Activated CD4-positive, alpha-beta T cell treated with anti-CD3 and anti-CD28 coated beads, Interleukin-10, Interleukin-2, amounts not matched to agents 100 ng/mL and 50 ng/mL, durations not matched to agents 16 hours and 8 hours (primary cell): ENCODE data around the gene AAK1.
"Not testable (repeated sequence)": the region's sequence is repeated elsewhere in the genome, so short reads cannot be mapped to it uniquely, and the experiment has no call there.

Experiments used
- DNase-seq: peaks from one replicate; pipeline ENCODE4 v3.0.0-alpha.2; 2020

AAK1 gene

DNA sequence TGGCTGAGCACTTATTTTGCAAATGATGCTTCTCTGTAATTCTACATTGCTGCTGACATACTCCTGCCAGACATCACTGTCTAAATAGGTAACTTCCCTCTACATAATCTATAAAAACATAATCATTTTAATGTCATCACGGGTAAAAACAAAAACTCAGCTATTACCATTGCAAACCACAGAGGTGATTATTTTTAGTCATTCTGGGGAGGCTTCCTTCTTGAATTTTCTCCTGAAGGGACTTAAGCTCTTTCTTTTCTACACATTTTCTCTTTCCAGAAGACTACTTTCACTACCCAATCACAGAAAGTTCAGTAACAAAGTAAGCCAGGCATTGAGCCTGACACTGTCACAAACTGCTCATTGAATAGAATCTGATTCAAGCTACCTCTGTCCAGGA is 165.9 kb downstream of the AAK1 start:
- DNase-seq = peak; percentile 37

DNA sequence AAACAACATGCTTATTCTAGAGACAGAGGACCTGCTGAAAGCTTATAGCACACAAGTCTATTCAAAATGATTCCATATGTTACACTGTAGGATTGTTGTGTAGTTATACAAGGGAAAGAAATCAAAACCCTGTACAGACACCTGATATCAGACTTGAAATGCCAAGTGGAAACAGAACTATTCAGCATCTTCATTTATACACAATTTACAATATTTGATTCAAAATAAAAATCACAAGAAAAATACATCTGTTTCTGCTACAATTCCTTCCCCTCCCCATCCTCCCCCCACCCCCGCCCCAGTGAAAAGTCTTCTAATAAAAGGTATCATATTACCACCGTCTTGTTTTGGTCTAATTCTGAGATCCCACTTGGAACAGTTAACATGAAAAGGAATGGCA is 168.9 kb downstream of the AAK1 start:
- no peak for DNase-seq

DNA sequence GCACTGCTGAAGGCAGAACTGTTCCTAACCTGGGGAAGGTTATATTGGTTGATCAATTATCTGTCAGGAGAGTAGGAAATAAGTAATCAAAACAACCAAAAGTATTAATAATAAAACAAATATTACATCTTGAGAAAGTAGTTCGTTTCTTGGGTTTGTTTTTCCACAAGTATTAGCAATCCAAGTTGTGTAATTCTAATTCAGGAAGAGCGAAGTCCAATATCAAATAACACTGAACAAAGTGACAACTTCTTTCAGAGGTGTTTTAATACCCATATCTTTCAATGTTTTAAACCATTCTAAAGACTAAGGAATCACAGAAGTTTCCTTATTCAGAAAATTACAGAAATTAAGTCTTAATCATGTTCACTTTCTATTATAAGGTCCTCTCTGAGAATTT is 171.7 kb downstream of the AAK1 start:
- DNase-seq = no peak

DNA sequence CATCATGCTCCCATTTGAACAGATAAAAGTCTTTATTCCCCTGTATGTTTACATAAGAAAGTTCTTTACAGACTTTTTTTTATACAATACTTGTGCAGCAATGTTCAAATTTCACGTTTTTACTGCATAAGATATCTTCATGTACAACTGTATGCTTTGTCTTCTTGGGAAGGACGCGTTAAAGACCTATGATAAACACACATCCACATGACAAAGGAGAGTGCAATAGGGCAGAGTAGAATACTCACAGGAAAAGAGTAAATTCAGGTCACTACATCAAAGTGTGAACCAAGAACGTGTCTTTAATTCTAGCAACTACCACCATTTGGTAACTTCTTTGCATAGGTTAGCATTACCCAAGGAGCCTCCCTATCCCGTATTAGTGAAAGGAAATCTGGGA is 172.6 kb downstream of the AAK1 start:
- no peak for DNase-seq

DNA sequence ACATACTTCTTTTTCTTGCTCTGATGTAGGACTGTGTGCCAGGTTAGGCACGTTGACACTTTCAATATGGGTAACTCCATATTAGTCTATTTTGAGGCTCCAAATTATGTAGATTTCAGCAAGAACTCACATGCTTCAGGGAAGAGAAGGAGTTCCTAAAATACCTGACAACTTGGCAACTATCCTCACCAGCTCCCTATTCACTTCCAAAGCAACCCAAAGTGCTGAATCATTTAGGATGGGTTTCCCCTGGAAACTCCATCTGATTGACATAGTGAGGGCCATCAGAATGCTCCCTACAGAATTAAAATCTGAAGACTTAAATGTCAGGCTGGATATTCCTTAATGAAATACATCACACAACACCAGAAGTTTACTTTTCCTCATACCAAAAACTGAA is 173.8 kb downstream of the AAK1 start:
- no peak for DNase-seq

DNA sequence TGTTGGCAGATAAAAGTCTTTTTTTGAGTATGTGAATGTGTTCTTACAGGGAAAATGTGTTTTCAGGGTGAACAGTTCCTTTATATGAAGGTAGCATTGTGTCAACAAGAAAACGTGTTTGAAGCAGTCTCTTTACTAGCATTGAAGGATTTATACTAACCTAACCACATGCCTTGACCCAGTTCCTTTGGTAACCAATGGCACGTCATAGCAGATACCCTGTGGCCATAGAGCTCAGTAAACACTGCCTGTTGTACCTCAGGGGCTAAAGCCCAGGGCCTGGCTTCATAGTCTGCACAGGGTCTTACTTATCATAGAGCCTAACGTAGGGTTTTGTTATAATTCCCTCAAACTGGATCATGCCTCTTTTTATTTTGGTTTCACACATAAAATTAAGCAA is 174.2 kb downstream of the AAK1 start:
- DNase-seq = no peak

DNA sequence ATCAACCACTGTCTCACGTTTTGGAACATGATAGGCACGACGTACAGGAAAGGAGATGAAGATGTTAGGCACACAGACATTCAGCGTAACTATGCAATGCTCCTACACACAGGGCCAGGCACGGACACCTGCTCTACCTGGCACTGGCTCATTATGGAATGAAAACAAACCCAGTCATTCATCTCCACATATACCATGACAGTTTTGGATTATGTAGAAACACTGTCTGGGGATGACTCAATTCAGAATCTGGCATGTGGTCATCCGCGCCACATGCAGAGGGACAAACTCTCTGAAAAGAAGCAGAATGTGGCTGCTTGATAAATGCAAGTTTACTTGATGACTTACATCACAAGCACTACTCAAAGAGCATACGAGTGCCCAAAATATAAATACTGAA is 176.8 kb downstream of the AAK1 start:
- DNase-seq = peak; percentile 39

DNA sequence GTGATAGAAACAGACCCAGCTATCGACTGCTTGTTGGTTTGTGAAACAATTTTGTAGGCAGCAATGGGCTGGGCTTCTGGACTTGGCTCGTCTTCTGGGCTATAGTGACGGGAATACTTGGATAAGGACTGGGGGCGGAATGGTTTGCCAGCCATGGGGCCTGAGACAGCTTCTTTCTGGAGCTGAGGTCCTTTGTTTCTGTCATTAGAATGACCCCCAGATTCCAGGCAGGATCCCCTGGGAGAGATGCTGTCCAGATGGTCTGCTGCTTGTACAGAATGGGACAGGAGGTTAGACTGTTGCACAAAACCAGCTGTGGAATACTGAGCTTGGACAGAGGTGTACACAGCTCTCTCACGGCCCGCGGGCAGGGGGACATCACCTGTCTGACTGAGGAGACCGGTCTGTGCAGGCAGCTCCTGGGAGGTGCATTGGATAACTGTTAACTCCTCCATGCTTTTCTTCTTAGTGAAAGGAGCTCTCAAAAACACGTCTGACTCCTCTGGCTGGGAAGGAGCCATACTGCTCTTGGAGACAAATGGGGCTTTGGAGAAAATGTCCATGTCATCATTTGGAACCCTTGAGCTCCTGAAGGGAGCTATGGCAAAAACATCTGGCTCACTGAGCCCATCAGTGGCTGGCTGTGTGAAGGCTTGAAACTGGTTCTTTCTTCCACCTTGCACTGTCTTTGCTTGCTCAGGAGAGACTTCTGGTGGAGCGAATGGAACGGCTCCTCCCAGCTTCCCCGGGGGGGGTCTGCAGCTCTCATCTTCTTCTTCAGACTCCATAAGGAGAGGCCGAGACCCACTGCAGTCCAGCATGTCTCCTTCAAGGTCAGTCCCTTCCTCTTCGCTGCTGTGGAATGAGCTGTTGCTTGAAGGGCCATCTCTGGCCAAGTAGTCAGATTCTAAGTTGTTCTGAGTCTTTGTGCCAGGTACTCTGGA is 177.8 kb downstream of the AAK1 start:
- no peak for DNase-seq

DNA sequence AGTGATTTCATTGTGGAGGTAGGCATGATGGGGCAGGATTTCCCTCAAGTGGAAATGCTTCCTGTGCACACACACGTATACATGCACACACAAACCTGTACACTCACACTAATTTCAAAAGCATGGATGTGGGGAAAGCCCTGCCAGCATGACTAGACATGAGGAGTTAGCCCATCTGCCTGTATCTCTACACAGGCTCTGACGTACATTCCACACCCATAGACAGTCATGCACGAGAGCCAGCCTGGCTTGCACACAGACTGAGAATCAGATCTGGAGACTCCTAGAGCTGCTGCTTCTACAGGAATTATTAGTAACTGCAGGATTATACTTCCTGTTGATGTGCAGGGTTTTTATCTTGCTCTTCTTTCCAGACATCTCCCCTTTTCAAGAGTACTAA is 179.0 kb downstream of the AAK1 start:
- DNase-seq = no peak

DNA sequence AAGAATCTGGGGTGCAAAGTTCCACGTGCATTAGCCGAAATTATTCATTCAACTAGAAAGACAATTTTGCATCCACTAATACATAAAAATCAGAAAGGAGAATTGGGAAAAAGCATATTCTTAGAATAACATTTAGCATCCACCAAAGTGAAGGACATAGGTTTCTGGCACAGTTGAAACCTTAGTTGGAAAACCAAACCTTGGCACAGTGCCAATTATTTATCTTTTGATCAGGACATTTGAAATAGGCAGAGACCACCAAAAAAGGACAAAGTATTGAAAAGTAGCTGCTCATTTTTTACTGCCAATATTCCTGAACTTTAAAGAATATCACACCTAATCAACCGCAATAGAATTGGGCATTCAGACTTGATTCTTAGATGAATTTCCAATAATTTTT is 180.8 kb downstream of the AAK1 start:
- no peak for DNase-seq

DNA sequence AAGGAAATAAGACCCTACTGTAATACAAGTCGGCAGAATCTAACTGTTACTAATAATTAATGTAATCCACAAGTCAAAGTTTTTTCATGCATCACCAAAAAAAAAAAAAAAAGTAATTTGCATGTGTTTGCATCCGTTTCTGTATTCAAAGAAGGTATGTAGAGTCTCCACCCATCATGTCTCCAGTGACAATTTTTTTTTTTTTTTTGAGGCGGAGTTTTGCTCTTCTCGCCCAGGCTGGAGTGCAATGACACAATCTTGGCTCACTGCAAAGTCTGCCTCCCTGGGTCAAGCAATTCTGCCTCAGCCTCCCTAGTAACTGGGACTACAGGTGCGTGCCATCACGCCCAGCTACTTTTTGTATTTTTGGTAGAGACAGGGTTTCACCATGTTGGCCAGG is 182.1 kb downstream of the AAK1 start:
- no peak for DNase-seq

DNA sequence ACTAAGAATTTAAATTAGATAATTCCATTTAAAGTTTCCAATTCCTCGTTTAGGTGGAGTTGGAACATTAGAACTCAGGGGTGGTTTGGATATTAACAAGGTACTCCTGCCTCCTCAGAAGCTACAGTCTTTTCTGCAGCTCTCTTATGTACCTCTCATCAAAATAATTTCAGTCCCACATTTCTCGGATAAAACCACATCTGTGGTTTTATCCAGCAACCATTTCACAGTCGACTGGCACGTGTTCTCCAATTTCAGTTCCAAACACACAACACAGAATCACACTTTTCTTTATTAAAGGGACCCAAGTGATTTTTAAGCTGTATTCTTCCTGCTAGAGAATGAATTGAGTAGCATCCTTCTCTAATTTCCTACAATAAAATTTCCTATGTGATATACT is 183.6 kb downstream of the AAK1 start:
- no peak for DNase-seq

DNA sequence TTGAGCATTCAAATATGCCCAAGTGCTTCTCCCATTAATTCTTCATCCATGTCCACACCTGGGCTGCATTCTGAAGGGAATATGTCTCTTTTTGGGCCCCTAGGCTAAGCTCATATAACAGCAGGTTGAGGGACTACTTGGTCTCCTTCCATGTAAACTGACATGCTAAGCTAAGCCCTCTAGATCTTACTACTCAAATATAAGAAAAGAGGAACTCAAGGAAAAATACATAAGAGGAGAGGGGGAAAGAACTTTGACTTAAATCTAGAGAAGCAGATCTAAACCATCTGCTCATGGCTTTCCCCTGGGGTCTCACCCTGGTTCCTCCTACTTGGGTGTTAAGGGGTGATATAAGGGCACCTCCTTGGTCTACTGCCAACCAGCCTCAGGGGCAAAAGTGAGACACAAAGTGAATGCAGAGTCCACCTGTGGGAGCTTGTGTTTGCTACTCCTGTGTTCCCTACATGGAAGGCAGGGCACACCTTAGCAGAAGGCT is 186.5 kb downstream of the AAK1 start:
- no peak for DNase-seq

DNA sequence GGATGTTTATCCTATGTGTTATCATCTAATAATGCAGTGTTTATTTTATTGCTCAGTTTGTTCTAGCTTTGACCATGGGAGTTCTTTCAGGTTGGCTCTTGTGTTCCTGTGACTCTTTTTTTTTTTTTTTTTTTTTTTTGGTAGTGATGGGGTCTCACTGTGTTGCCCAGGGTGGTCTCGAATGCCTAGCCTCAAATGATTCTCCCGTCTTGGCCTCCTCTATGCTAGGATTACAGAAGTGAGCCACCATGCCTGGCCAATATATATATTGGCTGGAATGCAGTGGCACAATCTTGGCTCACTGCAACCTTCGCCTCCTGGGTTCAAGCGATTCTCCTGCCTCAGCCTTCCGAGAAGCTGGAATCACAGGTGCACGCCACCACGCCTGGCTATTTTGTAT is 187.4 kb downstream of the AAK1 start:
- DNase-seq = no peak

DNA sequence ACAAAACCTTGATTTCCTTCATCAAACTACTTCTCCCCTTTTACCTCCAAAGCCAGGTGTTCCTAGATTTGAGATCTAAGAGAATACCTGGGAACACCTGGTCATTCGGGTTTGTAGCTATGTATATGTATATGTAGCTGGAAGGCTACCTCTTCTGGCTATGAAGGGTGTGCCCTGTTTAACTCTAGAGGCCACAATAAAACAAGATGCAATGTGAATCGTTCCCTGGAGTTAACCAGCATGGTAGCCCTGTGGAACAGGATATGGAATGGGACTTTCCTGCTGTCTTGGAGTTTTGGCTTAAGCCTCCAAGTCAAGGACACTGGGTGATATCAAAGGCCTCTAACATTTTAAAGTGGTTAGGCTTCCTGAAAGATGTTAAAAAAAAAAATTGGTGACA is 188.6 kb downstream of the AAK1 start:
- DNase-seq = no peak

DNA sequence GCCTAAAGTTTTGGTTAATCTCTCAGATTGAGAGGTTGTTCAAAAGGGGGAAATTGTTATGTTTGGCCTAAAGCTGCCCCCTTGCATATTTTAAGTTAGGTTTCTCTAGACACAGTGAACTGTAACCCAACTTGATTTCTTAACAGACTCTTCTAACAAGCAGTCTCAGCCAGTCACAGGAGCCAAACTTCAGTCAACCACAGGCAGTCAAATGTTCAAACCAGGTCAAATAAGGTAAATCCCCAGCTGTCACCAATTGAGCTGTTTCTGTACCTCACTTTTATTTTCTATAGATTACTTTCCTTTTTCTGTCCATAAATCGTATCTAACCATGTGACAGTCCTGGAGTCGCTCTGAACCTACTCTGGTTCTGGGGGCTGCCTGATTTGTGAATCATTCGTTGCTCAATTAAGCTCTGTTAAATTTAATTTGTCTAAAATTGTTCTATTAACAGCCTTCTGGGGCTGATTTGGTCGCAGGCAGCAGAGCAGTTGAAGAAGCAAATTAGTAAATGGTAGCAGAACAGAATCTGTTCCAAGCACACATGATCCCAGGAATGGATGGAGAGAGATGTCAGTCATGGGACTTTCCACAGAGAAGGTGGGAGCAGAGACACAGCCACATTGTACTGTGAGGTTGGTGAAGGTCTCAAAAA is 189.9 kb downstream of the AAK1 start:
- DNase-seq = peak; percentile 59

DNA sequence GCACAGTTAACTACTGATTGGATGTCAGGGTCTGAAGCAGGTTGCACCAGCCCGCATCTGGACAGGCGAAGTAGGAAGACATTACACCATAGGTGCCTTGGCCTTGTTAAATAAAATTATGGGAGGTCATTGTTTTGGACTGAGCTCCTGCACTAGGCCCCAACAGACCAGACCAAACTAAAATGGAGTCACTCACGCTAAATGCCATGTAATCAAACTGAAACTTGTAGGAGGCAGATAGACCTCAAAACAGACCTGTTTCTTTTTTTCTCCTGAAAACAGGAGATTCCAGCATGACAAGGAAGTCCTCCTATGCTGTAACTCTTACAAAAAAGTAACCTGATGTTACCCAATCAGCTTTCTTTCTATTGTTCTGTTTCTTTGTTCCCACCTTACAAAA is 190.9 kb downstream of the AAK1 start:
- DNase-seq = no peak

DNA sequence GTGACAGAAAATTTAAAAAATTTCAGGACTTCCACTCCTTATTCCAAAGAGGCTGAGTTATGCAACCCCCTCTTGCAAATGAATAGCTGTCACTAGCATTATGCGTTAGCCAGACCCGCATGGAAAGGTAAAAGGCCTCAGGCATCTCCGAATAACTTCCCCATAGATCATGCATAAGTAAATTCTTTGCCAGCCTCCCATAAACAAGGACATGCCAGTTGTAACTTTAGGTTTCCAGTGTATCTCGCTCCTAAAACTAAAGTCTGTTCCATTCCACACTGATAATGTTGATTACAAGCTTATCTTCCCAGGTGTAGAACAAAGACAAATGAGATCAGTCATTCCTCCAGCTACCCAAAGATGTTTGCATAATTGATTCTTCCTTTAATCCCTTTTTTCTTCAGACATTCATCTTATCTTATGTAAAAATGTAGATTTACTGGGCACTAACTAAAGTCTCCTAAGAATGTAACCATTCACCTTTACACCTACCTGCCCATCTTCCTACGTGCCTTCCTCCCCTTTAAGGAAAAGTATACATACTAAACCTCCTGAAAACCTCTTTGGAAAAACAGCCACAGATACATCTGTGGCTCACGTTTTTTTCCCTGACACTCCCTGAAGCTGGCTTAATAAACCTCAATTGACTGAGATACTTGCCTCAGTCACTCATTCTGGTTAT is 192.7 kb downstream of the AAK1 start:
- DNase-seq = no peak

DNA sequence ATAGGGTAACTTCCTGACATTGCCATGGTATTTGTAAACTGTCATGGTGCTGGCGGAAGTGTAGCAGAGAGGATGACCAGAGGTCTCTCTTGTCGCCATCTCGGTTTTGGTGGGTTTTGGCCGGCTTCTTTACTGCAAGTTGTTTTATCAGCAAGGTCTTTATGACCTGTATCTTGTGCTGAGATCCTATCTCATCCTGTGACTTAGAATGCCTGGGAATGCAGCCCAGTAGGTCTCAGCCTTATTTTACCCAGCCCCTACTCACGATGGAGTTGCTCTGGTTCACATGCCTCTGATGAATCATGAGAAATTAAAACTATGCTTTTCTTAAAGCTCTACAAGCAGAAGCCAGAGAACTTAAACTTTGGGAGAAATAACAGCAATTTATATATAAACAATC is 193.6 kb downstream of the AAK1 start:
- no peak for DNase-seq

DNA sequence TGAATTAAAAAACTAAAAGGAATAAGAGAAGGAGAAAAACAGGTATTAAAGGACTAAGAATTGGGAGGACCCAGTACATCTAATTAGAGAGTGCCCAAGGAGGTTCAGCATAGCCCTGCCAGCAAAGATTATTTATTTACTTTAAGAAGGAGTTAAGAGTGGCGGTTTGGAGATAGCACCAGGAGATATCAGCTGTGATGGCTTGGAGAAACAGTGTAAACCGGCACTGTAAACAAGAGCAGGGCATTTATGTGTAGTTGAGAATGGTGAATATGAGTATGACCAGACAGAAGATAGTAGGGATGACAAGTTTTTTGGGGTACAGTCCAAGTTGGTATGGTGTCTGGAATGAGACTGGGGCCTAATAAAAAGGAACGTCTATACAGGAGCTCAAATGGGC is 199.9 kb downstream of the AAK1 start:
- DNase-seq = not testable (repeated sequence)

DNA sequence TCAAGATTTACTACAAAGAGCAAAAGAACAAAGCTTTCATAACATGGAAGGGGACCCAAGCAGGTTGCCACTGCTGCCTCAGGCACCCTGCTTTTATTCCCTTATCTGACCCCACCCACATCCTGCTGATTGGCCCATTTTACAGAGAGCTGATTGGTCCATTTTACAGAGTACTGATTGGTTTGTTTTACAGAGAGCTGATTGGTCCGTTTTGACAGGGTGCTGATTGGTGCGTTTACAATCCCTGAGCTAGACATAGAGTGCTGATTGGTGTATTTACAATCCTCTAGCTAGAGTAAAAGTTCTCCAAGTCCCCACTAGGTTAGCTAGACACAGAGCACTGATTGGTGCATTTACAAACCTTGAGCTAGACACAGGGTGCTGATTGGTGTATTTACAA is 204.0 kb downstream of the AAK1 start:
- DNase-seq = peak; percentile 8

DNA sequence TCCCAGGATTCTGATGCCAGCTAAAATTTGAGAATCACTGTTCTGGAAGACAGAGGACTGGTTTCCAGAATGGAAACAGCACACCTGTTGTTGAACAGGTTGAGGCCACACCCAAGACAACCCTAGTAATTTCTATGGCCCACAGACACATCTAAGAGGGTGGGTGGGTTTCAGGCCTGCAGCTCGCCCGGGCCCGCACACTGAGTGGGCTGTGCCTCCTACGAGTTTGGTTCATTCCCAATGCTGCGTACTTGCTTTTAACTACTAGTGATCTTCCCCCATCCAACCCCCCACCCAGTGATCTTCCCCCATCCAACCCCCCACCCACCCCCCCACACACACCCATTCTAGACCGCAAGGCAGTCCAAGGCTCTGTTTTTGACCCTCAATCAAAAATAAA is 205.0 kb downstream of the AAK1 start:
- no peak for DNase-seq

DNA sequence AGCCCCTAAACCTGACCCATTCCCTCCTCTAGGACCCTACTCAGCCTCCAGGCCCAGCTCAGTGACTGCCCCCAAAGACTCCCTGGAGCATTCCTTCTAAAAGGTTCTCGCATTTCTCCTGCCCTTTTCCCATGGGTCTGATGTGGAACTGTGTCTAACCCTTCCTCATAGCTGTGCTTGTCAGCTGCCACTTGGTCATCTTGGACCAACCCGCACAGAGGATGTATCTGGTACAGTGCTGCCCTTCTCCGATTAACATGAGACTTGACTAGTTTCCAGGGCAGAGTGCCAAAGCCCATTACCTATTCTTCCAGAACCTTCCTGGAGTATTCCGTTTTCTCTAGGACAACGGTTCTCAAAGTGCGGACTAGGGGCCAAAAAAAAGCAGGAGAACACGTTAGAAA is 205.8 kb downstream of the AAK1 start:
- DNase-seq = no peak
